Medulla oblongata (tissue), 1 donor: Measurements from ENCODE around the gene LRMDA.

Source experiments
- DNase-seq: peaks from one replicate; pipeline ENCODE4 v3.0.0-alpha.2; 2015; ENCODE audit errors: extremely low spot score

LRMDA gene

GRCh38 chr10:75911426-75911825 is 480.0 kb downstream of the LRMDA start:
- no peak for DNase-seq

DNA sequence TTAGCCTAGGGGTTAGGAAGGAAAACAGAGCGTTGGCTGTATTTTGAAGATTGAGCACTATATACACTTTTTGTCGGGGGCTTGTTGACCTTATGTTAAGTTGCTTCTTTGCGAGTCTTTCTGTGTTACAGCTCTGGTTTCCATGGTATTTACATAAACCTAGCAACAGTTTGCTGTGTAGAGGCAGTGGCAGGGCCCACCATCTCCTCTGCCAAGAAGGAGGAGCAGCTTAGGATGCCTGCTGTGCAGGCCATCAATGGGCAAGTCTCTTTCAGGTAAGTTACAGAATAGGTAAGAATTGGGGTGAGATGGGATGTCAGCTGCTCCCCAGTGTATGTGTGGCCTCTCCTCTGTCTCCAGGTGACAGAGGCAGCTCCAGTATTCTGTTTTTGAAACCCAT is 485.5 kb downstream of the LRMDA start:
- peak; percentile 8 for DNase-seq

- no peak for DNase-seq
Measured at GRCh38 chr10:75919913-75920312, 488.5 kb downstream of the LRMDA start.

DNA sequence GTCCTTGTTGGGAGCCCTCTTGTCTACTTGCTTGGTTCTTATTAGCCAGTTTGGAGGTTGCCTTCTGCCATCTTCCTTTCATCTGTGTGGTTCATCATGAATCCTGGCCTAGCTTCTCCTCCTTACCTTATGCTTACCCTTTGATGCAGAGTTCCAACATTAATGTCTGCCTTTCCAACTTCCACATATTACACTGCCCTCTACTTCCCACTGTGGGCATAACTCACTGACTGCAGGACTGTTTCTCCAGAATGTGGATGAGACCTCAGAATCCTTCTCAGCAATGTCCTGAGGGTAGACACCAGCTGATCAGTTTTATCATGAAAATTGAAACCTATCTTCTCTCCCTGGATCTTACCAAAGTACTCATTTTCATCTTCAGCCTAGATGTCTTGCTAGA is 491.0 kb downstream of the LRMDA start:
- DNase-seq, result no peak

- DNase-seq, result no peak
Measured at GRCh38 chr10:75924309-75924902, 493.0 kb downstream of the LRMDA start.

GRCh38 chr10:75925999-75926398 is 494.6 kb downstream of the LRMDA start:
- DNase-seq, result no peak

GRCh38 chr10:75926763-75927162 is 495.3 kb downstream of the LRMDA start:
- DNase-seq, result peak; percentile 63

- DNase-seq, result no peak
Measured at GRCh38 chr10:75928231-75928630, 496.8 kb downstream of the LRMDA start.

DNA sequence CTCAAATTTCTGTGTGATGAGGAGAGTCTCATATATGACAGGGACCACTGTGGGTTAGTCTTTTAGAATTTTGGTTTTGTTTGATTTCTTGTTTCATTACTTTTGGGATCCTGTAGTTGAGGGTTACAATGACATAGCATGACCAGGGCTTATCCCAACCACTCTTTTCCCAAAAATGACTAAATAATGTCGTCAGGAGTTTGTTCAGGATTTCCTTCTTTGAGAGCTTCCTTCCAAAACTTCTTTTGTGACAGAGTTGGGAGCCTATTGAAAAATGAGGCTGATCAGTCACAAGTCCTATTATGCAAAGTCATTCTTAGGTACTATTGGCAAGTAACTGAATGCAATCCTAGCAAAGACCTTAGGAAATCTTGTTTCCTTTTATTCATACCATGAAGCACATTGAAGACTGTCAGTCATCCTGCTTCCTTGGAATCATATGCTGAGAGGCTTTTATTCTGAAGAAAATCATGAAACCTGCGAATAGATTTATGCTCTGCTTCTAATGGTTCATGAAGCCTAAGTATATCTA is 498.3 kb downstream of the LRMDA start:
- no peak for DNase-seq

- no peak for DNase-seq
Measured at GRCh38 chr10:75932921-75933320, 501.5 kb downstream of the LRMDA start.

DNA sequence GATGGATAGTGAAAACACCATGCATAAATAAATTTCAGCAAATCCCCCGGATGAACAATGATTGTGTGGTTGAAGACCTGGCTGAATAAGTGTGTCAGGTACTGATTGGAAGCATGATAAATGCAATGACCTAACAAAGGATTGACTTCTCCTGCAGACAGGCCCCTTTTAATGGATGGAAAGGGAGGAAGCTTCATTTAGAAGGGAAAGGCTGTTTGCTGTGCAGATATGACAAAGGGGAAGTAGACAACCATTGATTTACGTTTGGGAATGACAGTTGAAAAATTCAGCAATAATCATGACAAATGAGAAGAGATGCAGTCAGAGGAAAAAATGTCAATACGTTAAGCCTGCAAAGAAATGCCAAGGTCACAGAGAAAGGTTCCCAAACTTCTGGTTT is 503.8 kb downstream of the LRMDA start:
- no peak for DNase-seq

DNA sequence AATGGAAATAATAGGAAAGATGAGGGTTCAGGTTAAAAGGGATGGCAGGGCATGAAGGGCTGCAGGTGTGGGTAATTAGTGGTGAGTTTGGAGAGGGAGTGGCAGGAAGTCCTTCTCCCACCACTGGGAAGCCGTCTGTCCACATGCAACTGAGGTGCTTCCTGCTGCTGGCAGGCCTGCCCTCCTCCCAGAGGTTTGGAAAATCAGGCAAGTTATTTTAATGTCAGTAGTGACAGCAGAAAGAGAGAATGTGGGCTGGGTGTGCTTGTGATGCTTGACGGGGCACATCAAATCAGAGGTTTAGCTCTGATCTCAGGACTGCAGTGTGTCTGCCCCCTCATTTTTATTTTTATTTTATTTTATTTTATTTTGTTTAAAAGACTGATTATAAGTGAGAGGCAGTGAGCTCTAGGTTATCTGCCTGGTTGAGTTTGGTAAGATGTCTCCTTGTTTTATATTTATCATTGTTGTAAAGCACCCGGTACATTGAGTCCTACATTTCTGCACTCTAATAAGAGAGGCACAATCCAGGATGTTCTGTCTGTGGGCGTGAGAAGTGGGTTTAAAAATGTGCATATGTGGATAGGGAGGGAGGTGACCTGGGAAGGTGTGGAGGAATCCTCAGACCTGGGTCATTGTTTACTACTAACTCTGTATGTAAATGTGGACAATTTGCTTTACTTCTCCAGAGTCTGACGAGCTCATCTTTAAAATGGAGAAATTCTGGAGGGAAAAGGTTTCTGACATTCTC is 504.4 kb downstream of the LRMDA start:
- DNase-seq, result no peak

DNA sequence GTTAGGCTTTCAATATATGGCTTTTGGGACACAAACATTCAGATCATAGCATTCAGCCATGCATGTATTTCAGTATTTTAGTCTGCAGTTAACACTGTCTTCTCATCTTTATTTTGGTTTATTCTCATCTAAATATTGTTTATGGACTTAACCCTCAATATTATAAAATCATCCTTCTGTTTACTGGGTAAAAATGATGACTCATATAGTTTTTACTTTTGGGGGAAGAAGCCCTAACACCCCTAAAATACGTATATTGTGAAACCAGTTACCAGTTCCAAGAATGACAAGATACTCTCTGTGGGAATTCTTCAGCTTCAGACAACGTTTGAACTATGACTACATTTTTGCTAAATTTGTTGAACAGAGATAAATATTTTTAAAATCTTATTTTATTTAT is 505.4 kb downstream of the LRMDA start:
- no peak for DNase-seq

GRCh38 chr10:75937823-75938222 is 506.4 kb downstream of the LRMDA start:
- DNase-seq, result no peak

- DNase-seq, result no peak
Measured at GRCh38 chr10:75938380-75939122, 507.1 kb downstream of the LRMDA start.

GRCh38 chr10:75939541-75939940 is 508.1 kb downstream of the LRMDA start:
- DNase-seq, result no peak

- no peak for DNase-seq
Measured at GRCh38 chr10:75940742-75941141, 509.3 kb downstream of the LRMDA start.

DNA sequence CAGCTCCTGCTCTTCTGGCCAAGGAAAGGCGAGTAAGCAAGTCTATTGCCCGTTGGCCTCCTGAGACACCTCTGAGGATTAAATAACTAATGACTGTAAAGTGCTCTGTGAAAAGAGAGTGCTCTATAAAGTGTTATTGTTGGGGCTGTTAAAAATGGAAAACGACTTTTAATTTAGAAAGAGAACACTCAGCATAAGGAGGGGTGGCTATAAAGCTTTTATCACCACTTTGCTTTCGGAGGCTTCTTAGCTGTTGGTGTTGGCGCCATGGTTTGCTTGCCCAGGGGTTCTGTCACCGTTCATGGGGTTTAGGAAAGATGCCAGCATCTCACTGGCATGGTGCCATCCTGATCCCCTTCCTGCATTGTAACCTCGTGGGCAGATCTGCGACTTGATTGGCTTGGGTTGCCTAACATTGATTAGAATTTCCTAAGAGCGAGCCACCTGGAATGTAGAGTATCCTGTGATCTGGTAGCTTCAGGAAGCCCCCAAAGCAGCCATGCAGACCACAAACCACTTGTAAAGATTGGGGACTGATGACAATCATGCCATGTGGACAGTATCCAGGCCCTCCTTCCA is 509.9 kb downstream of the LRMDA start:
- DNase-seq, result no peak

- no peak for DNase-seq
Measured at GRCh38 chr10:75944061-75944460, 512.6 kb downstream of the LRMDA start.

- DNase-seq, result no peak
Measured at GRCh38 chr10:75948583-75948982, 517.2 kb downstream of the LRMDA start.

DNA sequence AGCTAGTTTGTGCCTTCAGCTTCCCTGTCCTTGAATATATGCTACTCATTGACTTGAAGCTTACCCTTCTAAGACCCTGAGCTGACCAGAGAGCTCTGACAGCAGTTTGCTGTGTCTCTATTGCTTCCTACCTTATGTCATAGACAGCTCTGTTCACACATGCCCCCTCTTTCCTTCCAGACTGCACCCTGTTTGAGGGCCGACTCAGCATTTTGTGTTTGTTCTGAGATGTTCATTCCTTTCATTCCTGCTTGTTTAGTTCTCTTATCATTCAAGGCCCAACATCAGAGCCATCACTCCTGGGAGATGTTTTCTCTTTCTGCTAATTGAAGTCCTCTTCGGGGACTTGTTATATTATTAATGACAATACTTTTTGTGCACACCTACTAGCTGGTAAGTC is 518.9 kb downstream of the LRMDA start:
- DNase-seq, result no peak

- no peak for DNase-seq
Measured at GRCh38 chr10:75950997-75951589, 519.7 kb downstream of the LRMDA start.
